Measurements from ENCODE around the gene MAD1L1. TPM values are rescaled to one million over a fixed set of nuclear protein-coding genes. Genes with fewer than 3 reads are reported as not detected.

Gene MAD1L1
- total RNA-seq, 4 donors from 2014 or later = 18.4 to 39.1 (median 25.7) TPM

- DNase-seq (ENCODE audit: low spot score) (no peak), ATAC-seq (ENCODE audit: low FRiP score) (no peak)
- no peak for TF ChIP-seq CTCF (IDR thresholded peaks at IDR 0.05)
Measured at GRCh38 chr7:1794888-1795542, 437.7 kb downstream of the MAD1L1 start.

DNA sequence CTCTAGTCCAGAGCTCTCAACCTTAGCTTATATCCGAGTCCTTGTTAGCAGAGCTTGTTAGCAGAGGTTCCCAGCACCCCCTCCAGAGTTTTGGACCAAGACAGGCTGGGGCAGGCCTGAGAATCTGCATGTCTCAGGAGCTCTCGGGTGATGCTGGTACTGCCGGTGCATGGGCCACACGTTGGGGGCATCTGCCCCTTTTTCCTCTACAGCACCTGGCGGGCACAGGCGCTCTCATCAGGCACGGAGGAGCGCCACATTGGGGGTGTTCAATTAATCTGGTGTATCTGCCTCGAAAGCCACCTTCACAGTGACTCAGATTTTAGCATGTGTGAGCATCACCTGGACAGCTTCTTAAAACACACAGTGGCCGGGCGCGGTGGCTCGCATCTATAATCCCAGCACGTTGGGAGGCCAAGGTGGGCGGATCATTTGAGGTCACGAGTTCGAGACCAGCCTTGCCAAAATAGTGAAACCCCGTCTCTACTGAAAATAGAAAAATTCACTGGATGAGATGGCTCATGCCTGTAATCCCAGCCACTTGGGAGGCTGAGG is 445.0 kb downstream of the MAD1L1 start:
- ATAC-seq (ENCODE audit: low FRiP score) = no peak
- DNase-seq (ENCODE audit: low spot score) = no peak
- no peak for TF ChIP-seq CTCF (IDR thresholded peaks at IDR 0.05)

DNA sequence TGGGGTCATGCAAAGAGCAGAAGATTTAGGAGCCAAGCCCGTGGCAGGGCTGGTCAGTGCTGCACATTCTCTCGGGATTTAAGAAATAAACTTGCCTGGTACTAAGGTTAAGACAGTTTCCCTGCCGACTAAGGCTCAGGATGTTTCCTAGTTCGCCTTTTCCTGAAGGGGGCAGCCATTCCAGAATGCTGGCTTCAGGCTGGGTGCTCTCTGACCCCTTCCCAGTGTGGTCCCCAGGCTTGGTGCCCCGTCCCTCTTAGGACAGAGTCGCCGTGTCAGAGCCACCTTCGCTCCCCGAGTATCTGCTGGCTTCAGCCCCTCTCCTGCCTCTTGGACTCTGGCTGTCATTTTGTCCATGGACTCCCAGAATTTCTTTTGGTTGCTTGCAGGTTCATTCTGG is 445.5 kb downstream of the MAD1L1 start:
- DNase-seq (ENCODE audit: low spot score) = no peak
- TF ChIP-seq CTCF (IDR thresholded peaks at IDR 0.05) = no peak
- no peak for ATAC-seq (ENCODE audit: low FRiP score)

DNA sequence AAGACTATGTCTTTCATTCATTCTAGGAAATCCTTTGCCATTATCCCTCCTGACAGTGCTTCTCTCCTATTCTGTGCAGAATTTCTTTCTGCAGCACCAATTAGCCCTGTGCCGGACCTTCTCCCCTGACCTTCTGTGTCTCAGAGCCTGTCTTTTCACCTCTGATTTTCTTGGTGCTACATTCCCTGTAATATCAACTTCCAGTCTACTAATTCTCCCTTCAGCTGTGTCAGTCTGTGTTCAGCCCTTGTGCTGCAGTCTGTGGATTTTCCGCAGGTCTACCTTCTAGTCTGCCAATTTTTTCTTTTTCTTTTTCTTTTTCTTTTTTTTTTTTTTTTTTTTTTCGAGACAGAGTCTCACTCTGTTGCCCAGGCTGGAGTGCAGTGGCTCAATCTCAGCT is 446.9 kb downstream of the MAD1L1 start:
- DNase-seq (ENCODE audit: low spot score) = no peak
- ATAC-seq (ENCODE audit: low FRiP score) = no peak
- no peak for TF ChIP-seq CTCF (IDR thresholded peaks at IDR 0.05)

GRCh38 chr7:1781369-1781768 is 451.4 kb downstream of the MAD1L1 start:
- ATAC-seq (ENCODE audit: low FRiP score) (no peak), DNase-seq (ENCODE audit: low spot score) (no peak)
- no peak for TF ChIP-seq CTCF (IDR thresholded peaks at IDR 0.05)

- ATAC-seq (ENCODE audit: low FRiP score) (no peak), DNase-seq (ENCODE audit: low spot score) (no peak)
- TF ChIP-seq CTCF (IDR thresholded peaks at IDR 0.05) = no peak
Measured at GRCh38 chr7:1779445-1779844, 453.3 kb downstream of the MAD1L1 start.

DNA sequence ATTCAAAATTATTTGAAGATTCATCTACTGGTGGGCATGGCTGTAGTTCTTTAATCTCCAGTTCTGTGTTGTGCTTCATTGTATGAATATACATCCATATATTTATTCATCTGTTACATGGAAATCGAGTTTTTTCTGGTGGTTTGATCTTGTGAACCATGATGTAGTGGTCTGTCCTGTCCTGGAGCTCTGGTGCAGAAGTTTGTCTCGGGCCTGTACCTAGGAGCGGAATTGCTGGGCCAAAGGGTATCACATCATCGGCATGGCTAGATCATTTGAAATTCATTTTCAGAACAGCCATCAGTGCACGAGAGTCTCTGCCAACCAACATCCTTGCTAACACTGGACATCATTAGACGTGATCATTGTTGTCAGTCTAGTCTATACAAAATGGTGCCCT is 455.6 kb downstream of the MAD1L1 start:
- TF ChIP-seq CTCF (IDR thresholded peaks at IDR 0.05) = no peak
- no peak for ATAC-seq (ENCODE audit: low FRiP score)
- no peak for DNase-seq (ENCODE audit: low spot score)
